Measurements from ENCODE around the gene FAM149A. TPM values are rescaled to one million over a fixed set of nuclear protein-coding genes. Genes with fewer than 3 reads are reported as not detected.

The FAM149A gene
- total and polyA plus RNA-seq, 2 donors (not counting 1 experiment from before 2014, with no cell fraction given): 0.12 TPM; not detected in 1

DNA sequence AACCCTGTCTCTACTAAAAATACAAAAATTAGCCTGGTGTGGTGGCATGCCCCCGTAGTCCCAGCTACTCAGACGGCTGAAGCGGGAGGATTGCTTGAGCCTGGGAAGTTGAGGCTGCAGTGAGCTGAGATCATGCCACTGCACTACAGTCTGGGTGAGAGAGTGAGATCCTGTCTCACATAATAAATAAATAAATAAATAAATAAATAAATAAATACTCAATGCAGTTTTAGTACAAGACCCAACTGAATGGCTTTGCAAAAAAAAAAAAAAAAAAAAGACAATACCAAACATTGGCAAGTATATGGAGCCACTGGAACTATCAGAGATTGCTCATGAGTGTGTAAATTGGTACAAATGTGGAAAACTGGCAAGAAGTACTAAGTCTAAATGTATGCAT lies 83.6 kb downstream of the FAM149A start:
- ChIA-PET POLR2A (interaction anchor here (0.7 kb wide), 1 partner anchor 119 kb away, joined by 4 read pairs; no protein-coding TSS in a partner anchor), CTCF (interaction anchor here (1.0 kb wide), 1 partner anchor 18 kb away, joined by 3 read pairs; no protein-coding TSS in a partner anchor)
- peaks cover 17 to 21% of the 10 kb centered on the region in 2 donors for H3K4me1 ChIP-seq (ENCODE audit: control insufficient read depth in 2 of 2, insufficient read depth in 2 of 2, low read length in 2 of 2)
- Mint-ChIP-seq H3K4me3 (no peak overlapping the region), H3K4me1 (peaks cover 22% of the 10 kb centered on the region), H3K27ac (no peak overlapping the region), H3K27me3 (peaks cover 17% of the 10 kb centered on the region), H3K9me3 (ENCODE audit: insufficient read depth) (no peaks in the 10 kb centered on the region)
- no peak for TF ChIP-seq EZH2 (IDR thresholded peaks at IDR 0.05; ENCODE audit: borderline replicate concordance, insufficient read depth, low read depth, low read length, poor library complexity, severe bottlenecking)
- TF ChIP-seq, protein P1, sequence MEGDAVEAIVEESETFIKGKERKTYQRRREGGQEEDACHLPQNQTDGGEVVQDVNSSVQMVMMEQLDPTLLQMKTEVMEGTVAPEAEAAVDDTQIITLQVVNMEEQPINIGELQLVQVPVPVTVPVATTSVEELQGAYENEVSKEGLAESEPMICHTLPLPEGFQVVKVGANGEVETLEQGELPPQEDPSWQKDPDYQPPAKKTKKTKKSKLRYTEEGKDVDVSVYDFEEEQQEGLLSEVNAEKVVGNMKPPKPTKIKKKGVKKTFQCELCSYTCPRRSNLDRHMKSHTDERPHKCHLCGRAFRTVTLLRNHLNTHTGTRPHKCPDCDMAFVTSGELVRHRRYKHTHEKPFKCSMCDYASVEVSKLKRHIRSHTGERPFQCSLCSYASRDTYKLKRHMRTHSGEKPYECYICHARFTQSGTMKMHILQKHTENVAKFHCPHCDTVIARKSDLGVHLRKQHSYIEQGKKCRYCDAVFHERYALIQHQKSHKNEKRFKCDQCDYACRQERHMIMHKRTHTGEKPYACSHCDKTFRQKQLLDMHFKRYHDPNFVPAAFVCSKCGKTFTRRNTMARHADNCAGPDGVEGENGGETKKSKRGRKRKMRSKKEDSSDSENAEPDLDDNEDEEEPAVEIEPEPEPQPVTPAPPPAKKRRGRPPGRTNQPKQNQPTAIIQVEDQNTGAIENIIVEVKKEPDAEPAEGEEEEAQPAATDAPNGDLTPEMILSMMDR (IDR thresholded peaks at IDR 0.05): no peak
- H3K27me3 ChIP-seq (replicated peaks in 1 of 4; ENCODE audit: control extremely low read depth in 1 of 4, control insufficient read depth in 3 of 4, insufficient read depth in 4 of 4, low read length in 3 of 4): peaks cover 0 to 6% (median 0%) of the 10 kb centered on the region in 4 experiments
- H3K36me3 ChIP-seq (replicated peaks in 1 of 2; ENCODE audit: control extremely low read depth in 1 of 2, control insufficient read depth in 1 of 2, extremely low read depth in 1 of 2, insufficient read depth in 2 of 2, low read length in 1 of 2): no peaks in the 10 kb centered on the region
- H2AFZ ChIP-seq (ENCODE audit: insufficient read depth, low read depth, low read length, poor library complexity, severe bottlenecking): no peak overlapping the region
- H3K9me3 ChIP-seq (ENCODE audit: control extremely low read depth in 1 of 3, control insufficient read depth in 2 of 3, insufficient read depth in 1 of 3, low read length in 2 of 3): no peaks in the 10 kb centered on the region
- ATAC-seq (ENCODE audit: low read depth): no peak
- H3K79me2 ChIP-seq (ENCODE audit: control insufficient read depth, insufficient read depth, low read length): no peaks in the 10 kb centered on the region
- intact Hi-C loops (cut with micrococcal nuclease): no loop called here
- no peak overlapping the region for H3K4me2 ChIP-seq (replicated peaks; ENCODE audit: low read depth, low read length, poor library complexity, severe bottlenecking)
- H3K9ac ChIP-seq (ENCODE audit: low read length): no peak overlapping the region
- WGBS (ENCODE audit: insufficient coverage): no CpG with 5 or more reads among the region's 3 CpGs
- DNase-seq: no peak
- no peak overlapping the region for H3K27ac ChIP-seq (ENCODE audit: low read length in 2 of 2)
- no peaks in the 10 kb centered on the region for H4K20me1 ChIP-seq (ENCODE audit: control insufficient read depth, insufficient read depth, low read length, poor library complexity, severe bottlenecking)
- H3K4me3 ChIP-seq (ENCODE audit: control extremely low read depth in 1 of 5, extremely low read depth in 1 of 5, insufficient read depth in 1 of 5, low read depth in 2 of 5, low read length in 4 of 5): no peak overlapping the region

DNA sequence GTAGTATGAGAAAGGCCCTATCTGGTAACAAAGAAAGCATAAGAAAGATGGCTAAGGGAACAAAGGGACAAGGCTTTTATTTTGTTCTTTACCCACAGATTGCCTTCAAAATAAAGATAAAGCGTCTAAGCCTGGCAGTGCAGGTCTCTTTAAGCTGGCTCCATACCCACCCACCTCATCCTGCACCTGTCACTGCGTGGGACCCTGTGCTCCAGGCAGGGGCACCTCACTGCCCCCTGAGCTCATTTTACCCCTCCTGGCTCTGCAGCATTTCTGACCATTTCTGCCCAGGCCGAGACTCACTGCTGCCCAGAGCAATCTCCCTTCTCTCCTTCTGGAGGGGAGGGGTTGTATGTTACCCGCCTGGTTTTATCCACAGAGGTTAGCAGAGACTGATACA lies 85.2 kb downstream of the FAM149A start:
- peak overlapping the region; percentile 90 for H3K4me3 Mint-ChIP-seq
- intact Hi-C loops (cut with micrococcal nuclease): loop anchor here (2.0 to 10.0 kb wide), 6 partner anchors 125 to 1652 kb away; partner anchors contain the start of genes ANKRD37, CCDC110, LRP2BP and SLC25A4
- H3K4me2 ChIP-seq (replicated peaks; ENCODE audit: low read depth, low read length, poor library complexity, severe bottlenecking): peak overlapping the region; percentile 94
- H3K27me3 Mint-ChIP-seq: peaks cover 7% of the 10 kb centered on the region
- 86% methylated on average over 2 of the region's 4 CpGs for WGBS (ENCODE audit: insufficient coverage)
- peak overlapping the region; percentile 94 for H2AFZ ChIP-seq (ENCODE audit: insufficient read depth, low read depth, low read length, poor library complexity, severe bottlenecking)
- H3K4me3 ChIP-seq (ENCODE audit: control extremely low read depth in 1 of 5, extremely low read depth in 1 of 5, insufficient read depth in 1 of 5, low read depth in 2 of 5, low read length in 4 of 5): no peak overlapping the region
- H3K9me3 ChIP-seq (ENCODE audit: control extremely low read depth in 1 of 3, control insufficient read depth in 2 of 3, insufficient read depth in 1 of 3, low read length in 2 of 3): no peaks in the 10 kb centered on the region
- ATAC-seq (ENCODE audit: low read depth): no peak
- POLR2A ChIA-PET: no interaction called here
- no peak overlapping the region for H3K9ac ChIP-seq (ENCODE audit: low read length)
- no peaks in the 10 kb centered on the region for H3K9me3 Mint-ChIP-seq (ENCODE audit: insufficient read depth)
- H3K27ac Mint-ChIP-seq: peak overlapping the region; percentile 96
- peaks cover 27% of the 10 kb centered on the region for H3K4me1 Mint-ChIP-seq
- H3K36me3 ChIP-seq (replicated peaks in 1 of 2; ENCODE audit: control extremely low read depth in 1 of 2, control insufficient read depth in 1 of 2, extremely low read depth in 1 of 2, insufficient read depth in 2 of 2, low read length in 1 of 2): no peaks in the 10 kb centered on the region
- TF ChIP-seq, protein P1 (IDR thresholded peaks at IDR 0.05): no peak
- TF ChIP-seq EZH2 (IDR thresholded peaks at IDR 0.05; ENCODE audit: borderline replicate concordance, insufficient read depth, low read depth, low read length, poor library complexity, severe bottlenecking): no peak
- H3K79me2 ChIP-seq (ENCODE audit: control insufficient read depth, insufficient read depth, low read length): no peaks in the 10 kb centered on the region
- H3K4me1 ChIP-seq (ENCODE audit: control insufficient read depth in 2 of 2, insufficient read depth in 2 of 2, low read length in 2 of 2): peaks cover 17 to 21% of the 10 kb centered on the region in 2 donors
- no peaks in the 10 kb centered on the region for H4K20me1 ChIP-seq (ENCODE audit: control insufficient read depth, insufficient read depth, low read length, poor library complexity, severe bottlenecking)
- CTCF ChIA-PET: interaction anchor here (1.0 to 1.6 kb wide), 4 partner anchors 11 to 95 kb away, joined by 3 read pairs; no protein-coding TSS in a partner anchor
- no peak for DNase-seq
- peak overlapping the region in 1 of 2 donors; percentile 91 for H3K27ac ChIP-seq (ENCODE audit: low read length in 2 of 2)
- peaks cover 0 to 6% (median 0%) of the 10 kb centered on the region in 4 experiments for H3K27me3 ChIP-seq (replicated peaks in 1 of 4; ENCODE audit: control extremely low read depth in 1 of 4, control insufficient read depth in 3 of 4, insufficient read depth in 4 of 4, low read length in 3 of 4)

Data from B cell (primary cell).